AG04450 (cell line): ENCODE data around the gene ZDHHC13. TPM values are rescaled to one million over a fixed set of nuclear protein-coding genes. Genes with fewer than 3 reads are reported as not detected.
A peak's percentile ranks its signal among the peaks of the same experiment; 100 is the strongest.

Experiments
- CTCF ChIA-PET: fragments of 300-600, 350-600 bp; formaldehyde crosslinking; extraction: SDS; loops from one replicate; lab custom pipeline; 2022; ENCODE audit warnings: antibody characterized with exemption, inconsistent platforms; lab: Charles Lee
- POLR2A ChIA-PET: fragments of 350-600 bp; formaldehyde crosslinking; extraction: SDS; loops from one replicate; lab custom pipeline; 2021; ENCODE audit warnings: antibody characterized with exemption, inconsistent platforms; lab: Yijun Ruan, JAX
- DNase-seq: peaks from one replicate; pipeline ENCODE4 v3.0.0-alpha.2; 2011; ENCODE audit warnings: low read depth, low spot score
- H3K27ac ChIP-seq: one replicate; pipeline ENCODE4 v1.5.1; 2012; ENCODE audit warnings: low read depth, low read length, control low read depth
- H3K27me3 ChIP-seq: one replicate; pipeline ENCODE4 v1.6.0; 2012; ENCODE audit warnings: low read length; ENCODE audit not compliant: control insufficient read depth, insufficient read depth
- H3K4me3 ChIP-seq: 2 replicates; pipeline ENCODE4 v1.5.1; 2011; ENCODE audit warnings: mild to moderate bottlenecking, low read depth, low read length, control low read depth
- H3K9me3 ChIP-seq: 2 replicates; pipeline ENCODE4 v1.5.1; 2012; ENCODE audit warnings: low read length; ENCODE audit not compliant: control insufficient read depth, insufficient read depth
- CTCF ChIP-seq: IDR thresholded peaks from 2 replicates; pipeline ENCODE4 v1.5.1; 2011; ENCODE audit warnings: low read depth, low read length, control low read depth, inconsistent platforms
- polyA plus RNA-seq: library from polyadenylated mRNA; depleted of rRNA; stranded (reverse); fragments of >200 nt; gene quantifications from 2 replicates; pipeline ENCODE4 v1.2.3, GENCODE V29; 2011

The ZDHHC13 gene
- polyA plus RNA-seq, 1 experiment, result 15.4 TPM

DNA sequence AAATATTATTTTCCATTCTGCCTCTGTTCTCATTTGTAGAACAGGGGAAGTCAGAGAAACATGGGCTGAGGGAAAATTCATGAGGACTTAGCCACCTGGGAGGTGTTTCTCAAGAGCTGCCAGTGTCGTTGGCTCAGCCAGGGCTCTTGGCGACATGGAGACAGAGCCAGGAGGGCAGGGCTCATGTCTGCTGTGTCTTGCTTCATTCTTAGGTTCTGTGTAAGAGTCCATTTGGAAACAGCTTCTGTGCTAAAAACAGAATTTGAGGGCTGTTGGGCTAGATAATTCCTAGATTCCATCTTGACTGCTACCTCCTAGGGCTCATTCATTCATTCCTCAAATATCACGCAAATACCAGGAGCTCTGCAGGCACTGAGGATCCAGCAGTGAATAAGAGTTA is 41.3 kb upstream of the ZDHHC13 start:
- H3K27ac ChIP-seq, result no peak overlapping the region
- no peak for DNase-seq
- H3K9me3 ChIP-seq, result no peaks in the 10 kb centered on the region
- TF ChIP-seq CTCF, result no peak
- H3K27me3 ChIP-seq, result peaks cover 13% of the 10 kb centered on the region
- POLR2A ChIA-PET, result no interaction called here
- H3K4me3 ChIP-seq, result no peak overlapping the region
- CTCF ChIA-PET, result interaction anchor here (0.8 to 3.7 kb wide), 7 partner anchors 9 to 475 kb away, joined by 3 to 26 read pairs (median 12); no protein-coding TSS in a partner anchor

DNA sequence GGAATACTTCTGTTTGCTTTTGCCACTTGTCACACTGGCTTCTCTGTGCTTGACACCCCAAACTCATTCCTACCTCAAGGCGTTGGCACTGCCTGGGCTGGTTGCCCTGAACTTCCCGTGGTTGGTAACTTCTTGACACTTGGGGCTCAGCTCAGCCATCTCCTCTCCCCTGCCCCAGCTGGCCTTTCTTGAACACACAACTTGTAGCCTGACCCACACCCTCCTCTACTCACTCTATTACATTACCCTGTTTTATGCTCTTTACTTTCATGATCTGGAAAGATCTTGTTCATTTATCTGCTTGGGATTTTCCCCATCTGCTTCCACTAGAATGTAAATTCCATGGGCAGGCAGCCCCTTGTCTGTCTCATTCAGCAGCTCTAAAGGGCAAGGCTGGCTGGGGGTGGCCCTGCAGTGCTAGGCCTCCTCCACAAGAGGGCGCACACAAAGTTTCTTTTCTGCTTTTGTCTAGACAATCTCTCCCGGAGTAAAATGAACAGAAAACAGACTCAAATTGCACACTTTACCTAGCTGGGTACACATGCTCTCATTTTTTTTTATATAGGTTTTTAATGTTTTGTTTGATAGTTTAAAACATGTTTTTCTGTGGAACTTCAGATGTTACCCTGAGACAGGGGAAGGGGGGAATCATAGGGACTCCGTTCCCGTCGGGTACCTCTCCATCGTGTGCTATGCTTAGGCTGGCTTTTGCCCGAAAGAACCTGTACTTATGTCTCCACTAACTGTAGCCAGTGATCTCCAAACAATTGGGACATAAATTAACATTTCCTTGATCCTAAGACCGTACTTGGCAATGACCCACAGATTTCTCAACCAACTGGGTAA is 40.0 kb upstream of the ZDHHC13 start:
- H3K9me3 ChIP-seq, result no peaks in the 10 kb centered on the region
- peaks cover 13% of the 10 kb centered on the region for H3K27me3 ChIP-seq
- ChIA-PET CTCF (interaction anchor here (0.6 to 3.7 kb wide), 30 partner anchors 10 to 1282 kb away, joined by 3 to 26 read pairs (median 4); partner anchors contain the start of genes MRGPRX2 and ZDHHC13), POLR2A (no interaction called here)
- no peak overlapping the region for H3K27ac ChIP-seq
- no peak overlapping the region for H3K4me3 ChIP-seq
- DNase-seq, result no peak
- peak; percentile 99 for TF ChIP-seq CTCF

DNA sequence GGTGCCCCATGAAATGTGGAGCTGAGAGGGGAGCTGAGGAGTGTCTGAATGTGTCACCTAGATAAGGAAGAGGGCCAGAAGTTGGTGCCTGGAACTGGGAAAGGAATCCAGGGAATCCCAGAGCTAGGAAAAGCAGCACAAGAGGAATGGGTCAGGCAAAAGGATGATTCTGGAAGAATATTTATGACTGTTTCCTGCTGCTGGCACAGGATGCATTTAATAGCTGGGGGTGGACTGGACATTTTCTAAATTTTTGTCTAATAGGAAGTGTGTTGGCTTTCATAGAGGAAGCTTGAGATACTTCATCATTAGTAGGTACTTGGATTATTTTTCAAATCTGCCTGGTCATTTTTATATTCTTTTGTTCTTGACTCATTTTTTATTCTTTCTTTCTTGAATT is 39.0 kb upstream of the ZDHHC13 start:
- no peak for TF ChIP-seq CTCF
- no peak overlapping the region for H3K27ac ChIP-seq
- DNase-seq, result no peak
- POLR2A ChIA-PET, result no interaction called here
- H3K27me3 ChIP-seq, result peaks cover 13% of the 10 kb centered on the region
- H3K4me3 ChIP-seq, result no peak overlapping the region
- H3K9me3 ChIP-seq, result no peaks in the 10 kb centered on the region
- CTCF ChIA-PET, result interaction anchor here (0.5 to 3.7 kb wide), 19 partner anchors 9 to 1050 kb away, joined by 3 to 26 read pairs (median 4); partner anchors contain the start of gene ZDHHC13

- no peak for TF ChIP-seq CTCF
- ChIA-PET POLR2A (no interaction called here), CTCF (interaction anchor here (2.2 to 4.6 kb wide), 2 partner anchors 9 to 180 kb away, joined by 5 to 34 read pairs; no protein-coding TSS in a partner anchor)
- Histone ChIP-seq H3K27me3 (peaks cover 7% of the 10 kb centered on the region), H3K9me3 (no peaks in the 10 kb centered on the region), H3K4me3 (no peak overlapping the region), H3K27ac (no peak overlapping the region)
- DNase-seq, result no peak
Observed at GRCh38 chr11:19079643-19080440, 37.1 kb upstream of the ZDHHC13 start.
